Renal pelvis (tissue), 3 donors: ENCODE data around the gene CBX5. TPM values are rescaled to one million over a fixed set of nuclear protein-coding genes. Genes with fewer than 3 reads are reported as not detected.

Experiments used
- polyA plus RNA-seq, 3 donors: library from polyadenylated mRNA; unstranded; fragments of 120-200 nt; gene quantifications; one replicate each; pipeline ENCODE4 v1.2.1, GENCODE V29; 2013; ENCODE audit not compliant: insufficient read length in 3 of 3

Gene CBX5
- polyA plus RNA-seq, 3 donors, result 103 to 146 (median 132) TPM

Other genes starting within 250 kb of the CBX5 start
- gene HOXC5, start 247.1 kb downstream of the CBX5 start, polyA plus RNA-seq, result 1 to 10 TPM; 1.8 to 3.6 (median 3.0) TPM
- 10 to 100 TPM; 44.4 to 62.9 (median 46.7) TPM for gene HOXC4, start 226.3 kb downstream of the CBX5 start, polyA plus RNA-seq
- gene SMUG1, start 91.1 kb downstream of the CBX5 start, polyA plus RNA-seq, result 10 to 100 TPM; 30.3 to 43.3 (median 38.6) TPM
- gene HNRNPA1, start 604 bp upstream of the CBX5 start, polyA plus RNA-seq, result 1,000 to 10,000 TPM; 3,268 to 3,632 (median 3,494) TPM
- 1 to 10 TPM; 2.2 to 2.4 (median 2.3) TPM for gene NFE2, start 20.9 kb upstream of the CBX5 start, polyA plus RNA-seq
- gene COPZ1, start 45.0 kb upstream of the CBX5 start, polyA plus RNA-seq, result 100 to 1,000 TPM; 189 to 227 (median 216) TPM
- under 1 TPM; 0.16 to 0.24 (median 0.19) TPM for gene GPR84, start 84.4 kb upstream of the CBX5 start, polyA plus RNA-seq
- gene ZNF385A, start 104.6 kb upstream of the CBX5 start, polyA plus RNA-seq, result 10 to 100 TPM; 11.9 to 14.6 (median 13.0) TPM
- 10 to 100 TPM; 40.1 to 50.0 (median 46.8) TPM for gene ITGA5, start 139.1 kb upstream of the CBX5 start, polyA plus RNA-seq
- 1 to 10 TPM in 1 of 3 donors, not detected in 2; 2.4 TPM for gene GTSF1, start 193.5 kb upstream of the CBX5 start, polyA plus RNA-seq
- gene NCKAP1L, start 217.6 kb upstream of the CBX5 start, polyA plus RNA-seq, result 1 to 10 TPM; 2.8 to 4.1 (median 3.4) TPM